K562 treated with DMSO at 1 percent for 4 hours (cell line): ENCODE results near the gene SMARCA1. TPM values are rescaled to one million over a fixed set of nuclear protein-coding genes. Genes with fewer than 3 reads are reported as not detected.

Source experiments
- total RNA-seq: library from RNA; unstranded; fragments of 300-600 nt; gene quantifications from 2 replicates; pipeline ENCODE4 v1.2.3, GENCODE V29; 2022; ENCODE audit not compliant: insufficient read depth

The SMARCA1 gene, protein sequence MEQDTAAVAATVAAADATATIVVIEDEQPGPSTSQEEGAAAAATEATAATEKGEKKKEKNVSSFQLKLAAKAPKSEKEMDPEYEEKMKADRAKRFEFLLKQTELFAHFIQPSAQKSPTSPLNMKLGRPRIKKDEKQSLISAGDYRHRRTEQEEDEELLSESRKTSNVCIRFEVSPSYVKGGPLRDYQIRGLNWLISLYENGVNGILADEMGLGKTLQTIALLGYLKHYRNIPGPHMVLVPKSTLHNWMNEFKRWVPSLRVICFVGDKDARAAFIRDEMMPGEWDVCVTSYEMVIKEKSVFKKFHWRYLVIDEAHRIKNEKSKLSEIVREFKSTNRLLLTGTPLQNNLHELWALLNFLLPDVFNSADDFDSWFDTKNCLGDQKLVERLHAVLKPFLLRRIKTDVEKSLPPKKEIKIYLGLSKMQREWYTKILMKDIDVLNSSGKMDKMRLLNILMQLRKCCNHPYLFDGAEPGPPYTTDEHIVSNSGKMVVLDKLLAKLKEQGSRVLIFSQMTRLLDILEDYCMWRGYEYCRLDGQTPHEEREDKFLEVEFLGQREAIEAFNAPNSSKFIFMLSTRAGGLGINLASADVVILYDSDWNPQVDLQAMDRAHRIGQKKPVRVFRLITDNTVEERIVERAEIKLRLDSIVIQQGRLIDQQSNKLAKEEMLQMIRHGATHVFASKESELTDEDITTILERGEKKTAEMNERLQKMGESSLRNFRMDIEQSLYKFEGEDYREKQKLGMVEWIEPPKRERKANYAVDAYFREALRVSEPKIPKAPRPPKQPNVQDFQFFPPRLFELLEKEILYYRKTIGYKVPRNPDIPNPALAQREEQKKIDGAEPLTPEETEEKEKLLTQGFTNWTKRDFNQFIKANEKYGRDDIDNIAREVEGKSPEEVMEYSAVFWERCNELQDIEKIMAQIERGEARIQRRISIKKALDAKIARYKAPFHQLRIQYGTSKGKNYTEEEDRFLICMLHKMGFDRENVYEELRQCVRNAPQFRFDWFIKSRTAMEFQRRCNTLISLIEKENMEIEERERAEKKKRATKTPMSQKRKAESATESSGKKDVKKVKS
- 4.9 and 7.7 TPM in 2 replicates for total RNA-seq

DNA sequence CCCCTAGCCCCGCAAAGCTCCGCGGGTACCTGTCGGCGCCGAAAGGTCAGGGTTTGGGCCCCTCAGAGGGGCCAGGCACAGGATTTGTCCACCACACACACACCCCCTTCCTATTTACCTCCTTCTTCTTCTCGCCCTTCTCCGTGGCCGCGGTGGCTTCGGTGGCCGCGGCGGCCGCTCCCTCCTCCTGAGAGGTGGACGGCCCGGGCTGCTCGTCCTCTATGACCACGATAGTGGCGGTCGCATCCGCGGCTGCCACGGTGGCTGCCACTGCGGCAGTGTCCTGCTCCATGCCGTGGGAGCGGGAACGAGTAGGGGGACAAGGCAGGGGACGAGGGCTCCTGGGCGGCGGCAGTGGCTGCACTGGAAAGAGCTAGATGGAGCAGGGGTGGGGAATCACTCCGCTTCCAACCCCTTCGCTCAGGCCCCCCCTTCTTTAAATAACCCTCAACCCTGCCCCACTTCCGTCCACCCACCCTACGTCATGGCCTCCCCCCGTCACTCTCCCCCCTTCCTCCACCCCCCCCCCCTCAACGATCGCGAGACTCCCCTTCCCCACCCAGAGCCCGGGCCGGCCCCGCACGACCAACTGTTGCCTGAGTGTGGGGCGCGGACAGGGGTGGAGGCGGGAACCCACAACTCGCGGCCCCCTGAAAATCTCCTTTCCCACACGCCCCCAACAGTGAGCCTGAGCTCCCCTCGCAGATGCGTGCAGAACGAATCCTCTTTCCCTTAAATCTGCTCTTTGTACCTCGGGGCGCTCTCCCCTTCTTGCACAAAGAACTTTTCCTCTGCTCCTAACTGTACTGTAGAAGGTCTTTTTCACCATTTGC, at the start of gene SMARCA1:
TSS of gene SMARCA1 (minus strand) at position 412 of the 833 bp plus-strand sequence. CDS start at position 292, 120 bp downstream.

DNA sequence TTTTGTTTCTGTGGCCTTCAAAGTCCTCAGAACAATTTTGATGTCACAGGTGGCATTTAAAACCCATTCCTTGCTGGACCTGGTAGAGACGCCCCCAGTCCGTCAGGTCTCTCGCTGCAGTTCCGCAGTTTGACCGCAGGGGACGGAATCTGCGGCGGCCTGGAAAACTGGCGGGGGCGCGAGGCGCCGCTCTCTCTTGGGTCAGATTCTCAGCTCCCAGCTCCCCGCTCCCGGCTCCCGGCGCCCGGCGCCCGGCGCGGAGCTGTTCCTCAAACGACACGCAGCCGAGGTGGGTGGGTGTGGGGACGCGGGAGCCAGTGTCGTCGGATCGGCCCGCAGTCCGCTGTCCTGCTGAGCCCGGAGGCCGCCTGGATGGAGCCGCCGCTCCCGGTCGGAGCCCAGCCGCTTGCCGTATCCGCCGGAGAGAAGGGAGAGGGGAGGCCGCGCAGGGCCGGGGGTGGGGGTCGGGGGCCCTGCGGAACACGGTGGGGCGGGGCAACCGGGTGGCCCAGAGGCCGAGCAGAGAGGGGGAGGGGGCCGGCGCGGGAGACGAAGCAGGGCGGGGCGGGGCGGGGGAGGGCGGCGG, 16.9 kb upstream of the SMARCA1 start, which contains the start of gene OCRL:
TSS of gene OCRL (plus strand) at position 192 of the 586 bp plus-strand sequence. CDS start at position 373, 181 bp downstream.

Other genes with a start within 250 kb of the SMARCA1 start
- 6.0 and 6.4 TPM in 2 replicates for gene OCRL, start 16.8 kb upstream of the SMARCA1 start, total RNA-seq
- gene APLN, start 131.5 kb upstream of the SMARCA1 start, total RNA-seq = 0.18 TPM in 1 of 2 replicates, not detected in the other
- not detected in 2 replicates for gene XPNPEP2, start 215.5 kb upstream of the SMARCA1 start, total RNA-seq